WTC11 (cell line): ENCODE data around the gene SDK2. TPM values are rescaled to one million over a fixed set of nuclear protein-coding genes. Genes with fewer than 3 reads are reported as not detected.

ENCODE experiments used
- ATAC-seq: fragments of 200-7000 bp; cut with Tn5 transposase; 2 replicates; pipeline ENCODE4 v1.10.0; 2021; ENCODE audit warnings: mild to moderate bottlenecking, moderate library complexity
- CTCF ChIA-PET: fragments of 300-600 bp; sonication (Branson Sonifier 250); formaldehyde crosslinking; loops from one replicate; lab custom pipeline; 2021; ENCODE audit warnings: antibody characterized with exemption; lab: Charles Lee
- POLR2A ChIA-PET: fragments of 350-600 bp; sonication (Branson Sonifier 250); formaldehyde crosslinking; loops from one replicate; lab custom pipeline; 2021; ENCODE audit warnings: antibody characterized with exemption; lab: Charles Lee
- DNase-seq: peaks from one replicate; pipeline ENCODE4 v3.0.0; 2021; ENCODE audit warnings: low spot score
- H3K27ac Mint-ChIP-seq: 2 replicates; pipeline ENCODE4 v1.8.0; 2021; ENCODE audit warnings: mixed read lengths
- H3K27me3 Mint-ChIP-seq: 2 replicates; pipeline ENCODE4 v1.8.0; 2021; ENCODE audit warnings: low read depth, mild to moderate bottlenecking, moderate library complexity, mixed read lengths
- H3K36me3 Mint-ChIP-seq: 2 replicates; pipeline ENCODE4 v1.8.0; 2021; ENCODE audit warnings: mixed read lengths
- H3K4me1 Mint-ChIP-seq: 2 replicates; pipeline ENCODE4 v1.8.0; 2022; ENCODE audit warnings: mixed read lengths
- H3K4me3 Mint-ChIP-seq: 2 replicates; pipeline ENCODE4 v1.8.0; 2021; ENCODE audit warnings: mild to moderate bottlenecking, moderate library complexity, mixed read lengths
- H3K9me3 Mint-ChIP-seq: 2 replicates; pipeline ENCODE4 v1.8.0; 2021; ENCODE audit warnings: mixed read lengths
- AFF4 ChIP-seq: sonication (generic); formaldehyde crosslinking; IDR thresholded peaks from 2 replicates; pipeline ENCODE4 v1.8.1; 2023; ENCODE audit warnings: mild to moderate bottlenecking, missing genetic modification reagents, borderline replicate concordance
- AR ChIP-seq: fragments of 250-450 bp; sonication (Bioruptor Pico); IDR thresholded peaks from 2 replicates; pipeline ENCODE4 v1.9.0; 2021; ENCODE audit warnings: mild to moderate bottlenecking
- ATF3 ChIP-seq: sonication (generic); formaldehyde crosslinking; conservative IDR thresholded peaks from 2 replicates; pipeline ENCODE4 v1.8.1; 2022; ENCODE audit warnings: mild to moderate bottlenecking, missing genetic modification reagents
- ELF4 ChIP-seq: sonication (generic); formaldehyde crosslinking; IDR thresholded peaks from 2 replicates; pipeline ENCODE4 v1.8.1; 2022; ENCODE audit warnings: low read depth, mild to moderate bottlenecking, moderate library complexity, missing genetic modification reagents
- GTF2I ChIP-seq: fragments of 250-450 bp; sonication (Bioruptor Pico); conservative IDR thresholded peaks from 2 replicates; pipeline ENCODE4 v1.4.0; 2021; ENCODE audit warnings: mild to moderate bottlenecking
- MXD4 ChIP-seq: fragments of 250-450 bp; sonication (Bioruptor Pico); IDR thresholded peaks from 2 replicates; pipeline ENCODE4 v1.8.0; 2021; ENCODE audit warnings: mild to moderate bottlenecking, moderate library complexity, borderline replicate concordance
- NR1H2 ChIP-seq: sonication (generic); formaldehyde crosslinking; IDR thresholded peaks from 2 replicates; pipeline ENCODE4 v1.9.0; 2021; ENCODE audit warnings: mild to moderate bottlenecking, moderate library complexity, missing genetic modification reagents
- PREB ChIP-seq: sonication (generic); formaldehyde crosslinking; IDR thresholded peaks from 2 replicates; pipeline ENCODE4 v1.8.1; 2022; ENCODE audit warnings: mild to moderate bottlenecking, missing genetic modification reagents, moderate library complexity, borderline replicate concordance
- SMAD4 ChIP-seq: sonication (generic); formaldehyde crosslinking; IDR thresholded peaks from 2 replicates; pipeline ENCODE4 v1.8.0; 2022; ENCODE audit warnings: mild to moderate bottlenecking, missing genetic modification reagents
- USF2 ChIP-seq: sonication (generic); formaldehyde crosslinking; IDR thresholded peaks from 2 replicates; pipeline ENCODE4 v1.8.1; 2023; ENCODE audit warnings: mild to moderate bottlenecking, missing genetic modification reagents, moderate library complexity
- ZNF138 ChIP-seq: sonication (generic); formaldehyde crosslinking; conservative IDR thresholded peaks from 2 replicates; pipeline ENCODE4 v1.8.1; 2022; ENCODE audit warnings: mild to moderate bottlenecking, moderate library complexity, missing genetic modification reagents
- ZNF232 ChIP-seq: sonication (generic); formaldehyde crosslinking; IDR thresholded peaks from 2 replicates; pipeline ENCODE4 v1.8.0; 2022; ENCODE audit warnings: mild to moderate bottlenecking, missing genetic modification reagents
- ZNF263 ChIP-seq: sonication (generic); formaldehyde crosslinking; IDR thresholded peaks from 2 replicates; pipeline ENCODE4 v1.8.1; 2022; ENCODE audit warnings: low read depth, mild to moderate bottlenecking, moderate library complexity, missing genetic modification reagents
- ZSCAN18 ChIP-seq: fragments of 250-450 bp; sonication (Bioruptor Pico); IDR thresholded peaks from 2 replicates; pipeline ENCODE4 v2.1.2; 2022; ENCODE audit warnings: mild to moderate bottlenecking, moderate library complexity
- total RNA-seq: library from RNA; stranded (reverse); gene quantifications from 3 replicates; pipeline ENCODE4 v1.2.3, GENCODE V29; 2021

Gene SDK2
- total RNA-seq, 1 experiment from 2014 or later, result 14.8 TPM

GRCh38 chr17:73660366-73660765 is 16.1 kb upstream of the SDK2 start:
- Mint-ChIP-seq H3K36me3 (no peaks in the 10 kb centered on the region), H3K4me1 (peaks cover 19% of the 10 kb centered on the region), H3K27me3 (peaks cover 6% of the 10 kb centered on the region), H3K9me3 (no peaks in the 10 kb centered on the region), H3K4me3 (no peak overlapping the region), H3K27ac (no peak overlapping the region)
- ChIA-PET POLR2A (no interaction called here), CTCF (interaction anchor here (2.1 kb wide), 1 partner anchor 50 kb away, joined by 6 read pairs; no protein-coding TSS in a partner anchor)
- no peak for TF ChIP-seq AFF4 (CRISPR knock-in tag)
- no peak for TF ChIP-seq ZSCAN18 (CRISPR knock-in tag)
- TF ChIP-seq MXD4, result no peak
- no peak for TF ChIP-seq ZNF138 (CRISPR knock-in tag)
- no peak for TF ChIP-seq ATF3
- TF ChIP-seq PREB (CRISPR knock-in tag), result no peak
- no peak for TF ChIP-seq NR1H2 (CRISPR knock-in tag)
- ATAC-seq, result no peak
- no peak for DNase-seq

- TF ChIP-seq USF2 (CRISPR knock-in tag) (no peak), SMAD4 (no peak), AR (CRISPR knock-in tag) (no peak), GTF2I (CRISPR knock-in tag) (no peak), ELF4 (no peak), ZNF263 (CRISPR knock-in tag) (no peak), ZNF232 (CRISPR knock-in tag) (no peak)
- H3K27ac Mint-ChIP-seq, result no peak overlapping the region
- peaks cover 11% of the 10 kb centered on the region for H3K9me3 Mint-ChIP-seq
- peaks cover 11% of the 10 kb centered on the region for H3K36me3 Mint-ChIP-seq
- ATAC-seq (no peak), DNase-seq (no peak)
- peaks cover 17% of the 10 kb centered on the region for H3K27me3 Mint-ChIP-seq
- ChIA-PET POLR2A (no interaction called here), CTCF (interaction anchor here (0.5 to 3.0 kb wide), 7 partner anchors 12 to 183 kb away, joined by 3 to 9 read pairs (median 3); no protein-coding TSS in a partner anchor)
- H3K4me3 Mint-ChIP-seq, result no peak overlapping the region
- H3K4me1 Mint-ChIP-seq, result peaks cover 11% of the 10 kb centered on the region
Observed at GRCh38 chr17:73658821-73659515, 14.7 kb upstream of the SDK2 start.
